GM10266 (cell line): Measurements from ENCODE around the gene B4GALT4.

ENCODE experiments used
- DNase-seq: peaks from one replicate; pipeline ENCODE4 v3.0.0; 2012; ENCODE audit errors: extremely low spot score
- CTCF ChIP-seq: IDR thresholded peaks from 2 replicates; pipeline ENCODE4 v1.5.1; 2012; ENCODE audit warnings: mild to moderate bottlenecking, low read depth; ENCODE audit not compliant: control insufficient read depth, insufficient read depth; ENCODE audit errors: missing control alignments

B4GALT4 gene

DNA sequence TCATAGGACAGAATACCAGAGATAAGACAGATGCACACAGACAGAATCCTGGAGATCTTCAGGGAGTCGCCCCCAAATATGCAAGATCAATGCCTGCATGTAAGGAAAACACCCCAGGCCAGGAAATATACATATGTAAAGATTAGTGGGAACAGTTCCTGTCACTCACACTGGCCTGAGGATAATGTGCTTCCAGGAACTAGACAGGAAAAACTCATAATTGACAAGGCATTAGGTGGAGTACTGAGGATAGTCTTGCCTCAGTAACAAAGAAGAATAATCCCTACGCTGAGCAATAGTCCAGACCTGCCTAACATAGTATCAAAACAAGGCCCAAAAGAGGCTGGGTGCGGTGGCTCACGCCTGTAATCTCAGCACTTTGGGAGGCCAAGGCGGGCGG is 20.4 kb upstream of the B4GALT4 start:
- no peak for DNase-seq
- TF ChIP-seq CTCF, result no peak

GRCh38 chr3:119259821-119260220 is 19.1 kb upstream of the B4GALT4 start:
- no peak for TF ChIP-seq CTCF
- no peak for DNase-seq

GRCh38 chr3:119258915-119259314 is 18.2 kb upstream of the B4GALT4 start:
- no peak for TF ChIP-seq CTCF
- DNase-seq, result no peak

- no peak for TF ChIP-seq CTCF
- no peak for DNase-seq
Observed at GRCh38 chr3:119257654-119258410, 17.2 kb upstream of the B4GALT4 start.

DNA sequence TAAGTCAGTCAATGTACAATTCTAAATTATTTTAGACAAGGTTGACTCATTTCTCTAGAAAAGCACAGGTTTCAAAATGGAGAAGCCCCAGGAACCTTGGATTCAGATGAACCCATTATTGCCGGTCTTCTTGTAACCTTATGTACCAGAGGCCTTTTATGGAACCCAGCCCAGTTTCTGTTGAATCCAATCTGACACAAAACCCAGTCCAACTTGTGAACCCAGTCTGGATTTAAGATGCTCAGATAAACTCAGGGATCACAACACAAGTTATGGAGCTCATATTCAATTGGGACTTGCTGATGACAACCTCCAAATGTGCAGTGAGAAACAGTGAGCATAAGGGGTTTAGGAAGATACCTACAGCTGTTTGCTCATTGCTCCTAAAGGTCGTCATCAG is 16.4 kb upstream of the B4GALT4 start:
- no peak for DNase-seq
- TF ChIP-seq CTCF, result no peak

DNA sequence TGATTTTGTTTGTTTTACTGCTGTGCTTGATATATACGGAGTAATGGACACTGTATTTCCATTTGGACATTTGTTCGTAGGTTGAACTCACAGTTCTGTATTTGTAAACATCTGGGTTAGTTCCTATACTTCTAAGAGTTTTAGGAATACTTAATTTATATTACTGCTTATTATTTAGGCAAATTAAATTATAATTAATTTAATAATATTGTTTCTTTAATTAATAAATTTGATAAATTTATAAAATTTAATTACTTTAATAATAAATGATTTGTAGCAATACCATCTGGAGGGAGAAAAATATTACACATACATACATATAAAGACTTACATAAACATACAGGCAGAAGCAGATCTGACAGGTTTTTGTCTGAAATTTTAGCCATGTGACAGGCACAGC is 14.5 kb upstream of the B4GALT4 start:
- no peak for TF ChIP-seq CTCF

GRCh38 chr3:119245778-119246177 is 5.1 kb upstream of the B4GALT4 start:
- TF ChIP-seq CTCF, result no peak
- DNase-seq, result no peak

More for the DNA sequence above, 14.5 kb upstream of the B4GALT4 start:
- no peak for DNase-seq
